Trophoblast cell (in vitro differentiated cells and primary cell): ENCODE results near the gene OTOG.

Source experiments
- DNase-seq, 2 donors: peaks; one replicate each; pipeline ENCODE4 v3.0.0-alpha.2; 2016
- H2AFZ ChIP-seq: 2 replicates; pipeline ENCODE4 v1.6.1; 2013; ENCODE audit warnings: low read length, moderate library complexity, mild to moderate bottlenecking; ENCODE audit not compliant: insufficient read depth, poor library complexity
- H2AK5ac ChIP-seq: 2 replicates; pipeline ENCODE4 v1.6.1; 2013; ENCODE audit warnings: mild to moderate bottlenecking, low read length
- H2BK120ac ChIP-seq: 2 replicates; pipeline ENCODE4 v1.6.1; 2013; ENCODE audit warnings: low read length, mild to moderate bottlenecking, moderate library complexity; ENCODE audit not compliant: insufficient read depth, poor library complexity
- H2BK12ac ChIP-seq: 2 replicates; pipeline ENCODE4 v1.6.1; 2013; ENCODE audit warnings: mild to moderate bottlenecking, low read length, moderate library complexity
- H2BK5ac ChIP-seq: 2 replicates; pipeline ENCODE4 v1.6.1; 2013; ENCODE audit warnings: low read length, low read depth, moderate library complexity, mild to moderate bottlenecking; ENCODE audit not compliant: poor library complexity
- H3K14ac ChIP-seq: 2 replicates; pipeline ENCODE4 v1.6.1; 2013; ENCODE audit warnings: mild to moderate bottlenecking, low read length
- H3K18ac ChIP-seq: 2 replicates; pipeline ENCODE4 v1.6.1; 2013; ENCODE audit warnings: mild to moderate bottlenecking, low read length
- H3K23ac ChIP-seq: 2 replicates; pipeline ENCODE4 v1.6.1; 2013; ENCODE audit warnings: low read length
- H3K27ac ChIP-seq: 2 replicates; pipeline ENCODE4 v1.5.1; 2013; ENCODE audit warnings: low read depth, mild to moderate bottlenecking, inconsistent platforms, low read length, moderate library complexity
- H3K27me3 ChIP-seq: 2 replicates; pipeline ENCODE4 v1.6.1; 2013; ENCODE audit warnings: inconsistent platforms, mild to moderate bottlenecking, low read length, moderate library complexity; ENCODE audit not compliant: insufficient read depth
- H3K36me3 ChIP-seq, 2 experiments: 1 replicate in 1 of 2; 2 replicates in 1 of 2; pipeline ENCODE4 v1.6.1; 2013; ENCODE audit warnings: low read length in 2 of 2, mild to moderate bottlenecking in 2 of 2, moderate library complexity in 1 of 2; ENCODE audit not compliant: insufficient read depth in 2 of 2, control insufficient read depth in 1 of 2
- H3K4ac ChIP-seq: 2 replicates; pipeline ENCODE4 v1.6.1; 2013; ENCODE audit warnings: low read depth, mild to moderate bottlenecking, low read length, moderate library complexity
- H3K4me1 ChIP-seq, 2 experiments: 1 replicate in 1 of 2; 2 replicates in 1 of 2; pipeline ENCODE4 v1.6.1; 2013; ENCODE audit warnings: low read length in 2 of 2, mild to moderate bottlenecking in 2 of 2, moderate library complexity in 1 of 2; ENCODE audit not compliant: insufficient read depth in 2 of 2, control insufficient read depth in 1 of 2
- H3K4me2 ChIP-seq: 2 replicates; pipeline ENCODE4 v1.6.1; 2013; ENCODE audit warnings: inconsistent platforms, mild to moderate bottlenecking, low read length, moderate library complexity
- H3K4me3 ChIP-seq: 2 replicates; pipeline ENCODE4 v1.5.1; 2013; ENCODE audit warnings: mild to moderate bottlenecking, low read depth, low read length, inconsistent platforms
- H3K79me1 ChIP-seq: one replicate; pipeline ENCODE4 v1.6.1; 2013; ENCODE audit warnings: low read length
- H3K79me2 ChIP-seq: 2 replicates; pipeline ENCODE4 v1.6.1; 2013; ENCODE audit warnings: low read length, mild to moderate bottlenecking; ENCODE audit not compliant: control insufficient read depth, insufficient read depth, poor library complexity
- H3K9ac ChIP-seq: 2 replicates; pipeline ENCODE4 v1.6.1; 2013; ENCODE audit warnings: mild to moderate bottlenecking, low read length
- H3K9me3 ChIP-seq: 2 replicates; pipeline ENCODE4 v1.6.1; 2013; ENCODE audit warnings: low read depth, mild to moderate bottlenecking, control low read depth, inconsistent platforms, low read length; ENCODE audit not compliant: insufficient read depth
- H4K12ac ChIP-seq: 2 replicates; pipeline ENCODE4 v1.6.1; 2013; ENCODE audit warnings: low read depth, mild to moderate bottlenecking, low read length, moderate library complexity
- H4K8ac ChIP-seq: 2 replicates; pipeline ENCODE4 v1.6.1; 2013; ENCODE audit warnings: low read depth, mild to moderate bottlenecking, low read length, moderate library complexity
- H4K91ac ChIP-seq: one replicate; pipeline ENCODE4 v1.6.1; 2013; ENCODE audit warnings: low read depth, mild to moderate bottlenecking, low read length, moderate library complexity
- WGBS: extraction: QIAGEN DNeasy Blood & Tissue Kit; methylation state at CpG from one replicate; pipeline ENCODE4 v1.1.7; 2013; ENCODE audit warnings: missing lambda C conversion rate; ENCODE audit not compliant: insufficient read length, insufficient coverage; ENCODE audit errors: extremely low coverage; 5-methylcytosine and 5-hydroxymethylcytosine counted together

OTOG gene

GRCh38 chr11:17585911-17586695 lies 39.0 kb downstream of the OTOG start:
- H2AFZ ChIP-seq: no peak overlapping the region
- no peaks in the 10 kb centered on the region for H3K36me3 ChIP-seq
- no peak for DNase-seq
- no peak overlapping the region for H4K12ac ChIP-seq
- H3K79me2 ChIP-seq: no peaks in the 10 kb centered on the region
- H2BK120ac ChIP-seq: no peak overlapping the region
- no peak overlapping the region for H3K4me3 ChIP-seq
- no peak overlapping the region for H2AK5ac ChIP-seq
- no peaks in the 10 kb centered on the region for H3K9me3 ChIP-seq
- H3K18ac ChIP-seq: no peak overlapping the region
- no peak overlapping the region for H3K27ac ChIP-seq
- no peaks in the 10 kb centered on the region for H3K79me1 ChIP-seq
- no peaks in the 10 kb centered on the region for H3K4me1 ChIP-seq
- no peak overlapping the region for H3K9ac ChIP-seq
- H4K91ac ChIP-seq: no peak overlapping the region
- H4K8ac ChIP-seq: no peak overlapping the region
- no peak overlapping the region for H3K14ac ChIP-seq
- no peak overlapping the region for H3K23ac ChIP-seq
- no peak overlapping the region for H3K4ac ChIP-seq
- no peak overlapping the region for H3K4me2 ChIP-seq
- WGBS: no CpG with 5 or more reads among the region's 6 CpGs
- H3K27me3 ChIP-seq: no peaks in the 10 kb centered on the region
- H2BK5ac ChIP-seq: no peak overlapping the region
- H2BK12ac ChIP-seq: no peak overlapping the region

- H3K4me3 ChIP-seq: no peak overlapping the region
- H2AK5ac ChIP-seq: no peak overlapping the region
- H3K18ac ChIP-seq: no peak overlapping the region
- H3K27ac ChIP-seq: no peak overlapping the region
- no peaks in the 10 kb centered on the region for H3K27me3 ChIP-seq
- H3K4me2 ChIP-seq: no peak overlapping the region
- H3K9me3 ChIP-seq: peaks cover 2% of the 10 kb centered on the region
- no peak overlapping the region for H3K23ac ChIP-seq
- no peak overlapping the region for H3K4ac ChIP-seq
- H3K9ac ChIP-seq: no peak overlapping the region
- DNase-seq: no peak
- no peak overlapping the region for H4K12ac ChIP-seq
- H4K91ac ChIP-seq: no peak overlapping the region
- no CpG with 5 or more reads among the region's 8 CpGs for WGBS
- no peaks in the 10 kb centered on the region for H3K79me1 ChIP-seq
- no peak overlapping the region for H2BK12ac ChIP-seq
- no peak overlapping the region for H2BK5ac ChIP-seq
- no peak overlapping the region for H2BK120ac ChIP-seq
- H3K36me3 ChIP-seq: no peaks in the 10 kb centered on the region
- no peak overlapping the region for H2AFZ ChIP-seq
- no peak overlapping the region for H4K8ac ChIP-seq
- no peak overlapping the region for H3K14ac ChIP-seq
- H3K4me1 ChIP-seq: no peaks in the 10 kb centered on the region
- H3K79me2 ChIP-seq: no peaks in the 10 kb centered on the region
These were observed 41.1 kb downstream of the OTOG start for GRCh38 chr11:17588166-17588565.

DNA sequence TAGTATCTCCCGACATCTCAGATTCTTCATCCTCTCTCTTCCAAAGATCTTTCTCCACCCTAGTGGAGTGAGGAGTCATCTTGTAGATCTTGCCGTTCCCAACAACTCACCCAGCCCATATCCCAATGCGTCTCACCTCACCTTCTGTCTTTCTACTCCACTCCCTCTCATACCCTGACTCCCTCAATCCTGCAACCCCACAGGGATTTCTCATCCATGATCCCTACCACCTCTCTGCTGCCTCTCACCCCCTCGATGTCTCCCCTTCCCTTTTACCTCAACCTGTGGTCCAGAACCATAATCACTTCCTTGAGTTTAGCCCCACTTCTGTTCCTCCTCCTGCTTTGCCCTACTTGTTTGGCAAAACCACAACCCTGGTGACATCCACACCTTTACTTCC lies 41.7 kb downstream of the OTOG start:
- no CpG with 5 or more reads among the region's 4 CpGs for WGBS
- H3K4me3 ChIP-seq: no peak overlapping the region
- H3K27ac ChIP-seq: no peak overlapping the region
- H3K14ac ChIP-seq: no peak overlapping the region
- no peak for DNase-seq
- no peak overlapping the region for H3K18ac ChIP-seq
- H3K4ac ChIP-seq: no peak overlapping the region
- no peak overlapping the region for H2BK5ac ChIP-seq
- H2AFZ ChIP-seq: no peak overlapping the region
- no peak overlapping the region for H2BK120ac ChIP-seq
- H4K8ac ChIP-seq: no peak overlapping the region
- H4K91ac ChIP-seq: no peak overlapping the region
- H3K4me2 ChIP-seq: no peak overlapping the region
- no peaks in the 10 kb centered on the region for H3K36me3 ChIP-seq
- no peak overlapping the region for H3K9ac ChIP-seq
- no peak overlapping the region for H4K12ac ChIP-seq
- H3K79me1 ChIP-seq: no peaks in the 10 kb centered on the region
- no peak overlapping the region for H2AK5ac ChIP-seq
- peaks cover 5% of the 10 kb centered on the region for H3K9me3 ChIP-seq
- H3K23ac ChIP-seq: no peak overlapping the region
- H2BK12ac ChIP-seq: no peak overlapping the region
- no peaks in the 10 kb centered on the region for H3K79me2 ChIP-seq
- no peaks in the 10 kb centered on the region for H3K27me3 ChIP-seq
- H3K4me1 ChIP-seq: no peaks in the 10 kb centered on the region

GRCh38 chr11:17590463-17590862 lies 43.4 kb downstream of the OTOG start:
- no CpG with 5 or more reads among the region's 7 CpGs for WGBS
- Histone ChIP-seq H3K4me3 (no peak overlapping the region), H2BK120ac (no peak overlapping the region), H3K27me3 (no peaks in the 10 kb centered on the region), H3K27ac (no peak overlapping the region), H3K36me3 (no peaks in the 10 kb centered on the region), H4K91ac (no peak overlapping the region), H4K12ac (no peak overlapping the region), H3K79me1 (no peaks in the 10 kb centered on the region), H3K4me2 (no peak overlapping the region), H2AK5ac (no peak overlapping the region), H4K8ac (no peak overlapping the region), H3K23ac (no peak overlapping the region), H3K4me1 (no peaks in the 10 kb centered on the region), H3K9ac (no peak overlapping the region), H3K79me2 (no peaks in the 10 kb centered on the region), H2AFZ (no peak overlapping the region), H2BK12ac (no peak overlapping the region), H3K14ac (no peak overlapping the region), H3K4ac (no peak overlapping the region), H3K9me3 (peaks cover 11% of the 10 kb centered on the region), H2BK5ac (no peak overlapping the region), H3K18ac (no peak overlapping the region)
- DNase-seq: no peak
